Measurements from ENCODE around the gene SH2D3C.

DNA sequence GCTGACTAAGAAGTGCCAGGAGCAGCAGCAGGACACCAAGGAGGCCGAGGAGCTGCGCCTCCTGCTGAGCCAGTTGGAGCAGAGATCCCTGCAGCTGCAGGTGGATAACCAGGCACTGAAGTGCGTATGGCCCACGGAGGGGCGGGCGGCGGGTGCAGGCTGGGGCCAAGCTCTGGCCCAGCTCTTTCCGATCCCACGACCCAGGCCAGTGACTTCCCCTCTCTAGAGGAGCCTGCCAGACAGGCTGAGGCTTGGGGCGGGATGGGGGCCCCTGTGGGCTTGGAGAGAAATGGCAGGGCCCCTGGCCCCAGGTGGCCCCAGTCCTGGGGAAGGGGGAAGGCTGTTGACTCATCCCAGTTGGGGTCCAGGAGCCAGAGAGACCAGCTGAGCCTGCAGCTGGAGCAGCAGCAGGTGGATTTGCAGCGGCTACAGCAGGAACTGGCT, 66.6 kb downstream of the SH2D3C start:
- TF ChIP-seq GATA2 (IDR thresholded peaks at IDR 0.05; ENCODE audit: low read depth, low read length), result no peak
- no peak for TF ChIP-seq GATA3 (IDR thresholded peaks at IDR 0.05; ENCODE audit: low read depth, low read length)

Measured in SH-SY5Y (cell line).